Lower leg skin (tissue), 3 donors: ENCODE data around the gene PMVK.

Experiments used
- CTCF ChIP-seq, 3 donors: fragments of 450-650 bp; IDR thresholded peaks; one replicate each; pipeline ENCODE4 v1.5.1; 2016; ENCODE audit warnings: antibody characterized with exemption in 3 of 3, mild to moderate bottlenecking in 3 of 3, moderate library complexity in 2 of 3
- POLR2A ChIP-seq, 2 donors: fragments of 450-650 bp; IDR thresholded peaks; one replicate each; pipeline ENCODE4 v1.6.1; 2016 to 2017; ENCODE audit warnings: antibody characterized with exemption in 2 of 2, mild to moderate bottlenecking in 1 of 2, moderate library complexity in 1 of 2

- TF ChIP-seq CTCF (IDR thresholded peaks at IDR 0.05) (no peak), POLR2A (IDR thresholded peaks at IDR 0.05) (no peak)
These were observed 33.4 kb upstream of the PMVK start for GRCh38 chr1:154969860-154970452.
